ENCODE results near the gene PTPN1.
"Not testable (repeated sequence)": the region's sequence is repeated elsewhere in the genome, so short reads cannot be mapped to it uniquely, and the experiment has no call there.

PTPN1 gene

DNA sequence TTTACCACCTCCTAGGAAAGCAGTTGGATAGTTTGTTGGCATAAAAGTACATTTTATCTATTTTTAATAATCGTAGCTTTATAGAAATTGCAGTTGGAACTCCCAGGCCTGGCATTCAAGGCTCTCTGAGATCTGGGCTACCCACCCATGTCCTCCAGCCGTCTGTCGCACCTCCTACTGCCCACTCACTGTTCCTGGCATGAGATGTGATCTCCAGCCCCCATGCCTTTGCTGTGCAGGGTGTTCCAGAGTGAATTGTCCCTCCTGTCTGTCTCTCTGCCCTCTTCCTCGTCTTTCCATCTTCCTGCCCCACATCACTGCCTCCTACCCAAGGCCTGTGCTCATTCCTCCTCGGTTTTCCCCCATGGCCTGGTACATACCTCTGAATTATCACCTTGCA is 50.7 kb downstream of the PTPN1 start:
- no peak for DNase-seq

- no peak for DNase-seq
Measured at GRCh38 chr20:50561379-50562078, 51.3 kb downstream of the PTPN1 start.

DNA sequence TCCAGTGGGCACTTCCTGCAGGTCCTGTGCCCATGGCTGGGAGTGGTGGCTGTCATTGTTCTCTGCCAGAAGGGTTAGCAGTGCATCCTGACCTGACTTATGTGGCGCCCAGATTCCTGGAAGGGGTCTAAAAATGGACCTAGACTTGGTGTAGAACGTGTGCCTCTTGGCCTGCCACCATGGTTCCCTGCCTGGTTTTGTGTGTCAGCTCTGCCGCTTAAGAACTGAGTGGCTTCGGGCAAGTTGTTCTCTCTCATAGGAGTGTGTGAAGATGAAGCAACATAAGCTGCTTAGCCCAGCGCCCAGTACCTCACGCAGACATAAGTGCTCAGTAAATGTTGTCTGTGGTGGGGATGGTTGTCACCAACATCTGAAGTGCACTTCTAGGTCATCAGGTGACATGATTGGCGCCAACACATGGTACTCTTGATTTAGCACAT is 52.1 kb downstream of the PTPN1 start:
- peak; percentile 51 for DNase-seq

GRCh38 chr20:50563133-50563944 is 53.2 kb downstream of the PTPN1 start:
- peak; percentile 28 for DNase-seq

DNA sequence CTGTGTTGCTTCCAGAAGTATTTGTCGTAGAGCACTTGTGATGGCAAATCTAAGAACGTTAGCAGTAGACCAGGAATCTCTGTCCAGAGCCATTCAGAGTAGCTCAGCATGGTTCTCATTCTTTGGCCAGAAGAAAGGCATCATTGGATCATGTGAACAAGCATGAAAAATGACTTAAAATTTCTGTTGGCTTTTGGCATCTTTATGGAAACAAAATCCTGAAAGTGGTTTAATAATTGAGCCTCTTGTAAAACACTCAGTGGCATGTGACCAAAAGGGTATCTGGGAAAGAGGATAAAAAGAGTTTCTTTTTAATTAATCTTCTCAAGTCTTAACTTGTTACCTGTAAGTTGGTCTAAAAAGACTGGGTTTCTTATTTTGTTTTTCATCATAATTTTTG is 55.2 kb downstream of the PTPN1 start:
- no peak for DNase-seq

GRCh38 chr20:50565871-50566270 is 55.7 kb downstream of the PTPN1 start:
- DNase-seq = no peak

DNA sequence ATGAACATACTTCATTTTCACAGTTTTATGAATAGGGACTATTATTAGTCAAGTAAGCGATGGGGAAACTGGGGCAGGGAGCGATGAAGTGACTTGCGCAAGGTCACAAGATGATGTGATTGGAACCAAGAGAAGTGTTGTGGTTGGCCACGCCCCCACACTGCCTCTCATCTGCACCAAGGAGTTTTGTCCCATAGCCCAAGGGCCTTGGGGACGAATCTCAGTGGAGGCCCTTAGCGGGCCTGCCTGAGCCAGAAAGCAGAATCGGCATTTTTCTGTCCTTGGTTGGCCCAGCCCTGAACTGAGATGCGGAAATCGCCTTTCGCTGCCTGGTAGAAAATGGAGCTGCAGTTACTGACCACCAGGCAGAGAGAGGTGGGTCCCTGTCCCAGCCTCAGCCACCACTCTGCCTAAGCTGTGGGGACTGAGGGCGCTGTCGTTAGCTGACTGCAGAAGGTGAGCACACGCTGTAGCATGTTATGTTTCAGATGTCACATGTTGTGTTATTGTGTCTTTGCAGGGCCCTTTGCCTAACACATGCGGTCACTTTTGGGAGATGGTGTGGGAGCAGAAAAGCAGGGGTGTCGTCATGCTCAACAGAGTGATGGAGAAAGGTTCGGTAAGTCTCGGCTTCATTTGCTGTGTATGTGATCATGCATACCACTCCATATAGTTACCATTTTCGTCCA is 57.8 kb downstream of the PTPN1 start:
- no peak for DNase-seq

GRCh38 chr20:50568549-50568942 is 58.4 kb downstream of the PTPN1 start:
- no peak for DNase-seq

- not testable (repeated sequence) for DNase-seq
Measured at GRCh38 chr20:50569487-50569863, 59.3 kb downstream of the PTPN1 start.

- peak; percentile 40 for DNase-seq
Measured at GRCh38 chr20:50569864-50570836, 60.0 kb downstream of the PTPN1 start.

- DNase-seq = peak; percentile 37
Measured at GRCh38 chr20:50571466-50571865, 61.3 kb downstream of the PTPN1 start.

- DNase-seq = no peak
Measured at GRCh38 chr20:50572938-50573777, 63.0 kb downstream of the PTPN1 start.

GRCh38 chr20:50574108-50574507 is 63.9 kb downstream of the PTPN1 start:
- DNase-seq = no peak

- DNase-seq = no peak
Measured at GRCh38 chr20:50574586-50574985, 64.4 kb downstream of the PTPN1 start.

DNA sequence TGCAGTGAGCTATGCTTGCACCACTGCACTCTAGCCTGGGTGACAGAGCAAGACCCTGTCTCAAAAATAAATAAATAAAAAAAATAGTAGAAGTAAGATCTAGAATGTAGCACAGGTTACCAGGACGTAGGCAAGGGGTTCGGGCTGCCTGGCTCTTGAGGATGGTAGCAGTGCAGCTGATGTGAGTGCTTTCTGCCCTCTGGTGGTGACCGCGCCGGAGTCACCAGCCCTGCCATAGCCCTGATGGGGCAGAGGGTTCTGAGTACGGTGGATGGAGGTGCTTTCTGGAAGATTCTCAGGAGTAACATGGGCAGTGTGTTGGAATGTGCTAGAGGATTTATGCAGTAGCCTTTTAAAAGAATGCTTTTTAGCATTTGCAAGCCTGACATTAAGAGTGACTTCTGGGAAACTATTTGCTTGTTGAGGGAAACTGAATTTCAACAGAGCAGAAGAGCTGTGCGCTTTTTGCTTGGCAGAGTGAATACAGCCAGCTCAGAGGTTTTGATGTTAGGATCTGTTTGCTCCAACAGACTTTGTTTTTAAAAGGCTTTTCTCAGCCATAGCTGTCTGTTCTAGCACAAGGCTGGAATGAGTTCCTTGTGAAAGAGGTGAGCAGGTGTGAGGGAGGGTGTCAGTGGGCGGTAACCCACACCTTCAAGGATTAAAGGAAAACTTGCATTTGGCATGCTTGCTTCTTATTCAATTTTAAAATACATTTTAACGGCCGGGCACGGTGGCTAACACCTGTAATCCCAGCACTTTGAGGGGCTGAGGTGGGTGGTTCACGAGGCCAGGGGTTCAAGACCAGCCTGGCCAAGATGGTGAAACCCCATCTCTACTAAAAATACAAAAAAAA is 65.9 kb downstream of the PTPN1 start:
- peak; percentile 70 for DNase-seq

GRCh38 chr20:50577175-50578018 is 67.2 kb downstream of the PTPN1 start:
- no peak for DNase-seq

- no peak for DNase-seq
Measured at GRCh38 chr20:50578061-50578777, 68.0 kb downstream of the PTPN1 start.

- DNase-seq = no peak
Measured at GRCh38 chr20:50578778-50579165, 68.6 kb downstream of the PTPN1 start.

GRCh38 chr20:50579511-50579910 is 69.3 kb downstream of the PTPN1 start:
- no peak for DNase-seq
